ENCODE measurements around the gene TMEM178B. TPM values are rescaled to one million over a fixed set of nuclear protein-coding genes. Genes with fewer than 3 reads are reported as not detected.

Gene TMEM178B
- total RNA-seq, 1 experiment from 2014 or later = 10.9 TPM

DNA sequence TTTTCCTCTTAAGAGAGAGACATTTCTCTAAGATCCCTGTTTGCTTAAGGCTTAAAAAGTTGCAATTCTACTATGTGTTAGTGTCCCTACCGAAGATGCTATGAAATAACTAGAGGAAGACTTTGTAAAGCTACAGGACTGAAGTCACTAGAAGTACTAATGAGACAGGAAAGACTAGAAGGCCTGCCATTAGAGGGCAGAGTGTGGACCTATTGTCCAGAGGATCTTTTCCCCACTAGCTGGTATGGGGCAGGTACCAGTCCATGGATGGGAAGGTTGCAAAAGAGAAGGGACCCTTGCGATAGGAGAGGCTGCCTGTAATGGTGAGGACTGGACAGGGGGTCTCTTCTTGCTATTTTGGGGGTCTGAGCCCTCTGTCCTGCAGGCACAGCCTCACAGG, 178.1 kb downstream of the TMEM178B start:
- no peak for DNase-seq (ENCODE audit: extremely low read depth, low read depth)

DNA sequence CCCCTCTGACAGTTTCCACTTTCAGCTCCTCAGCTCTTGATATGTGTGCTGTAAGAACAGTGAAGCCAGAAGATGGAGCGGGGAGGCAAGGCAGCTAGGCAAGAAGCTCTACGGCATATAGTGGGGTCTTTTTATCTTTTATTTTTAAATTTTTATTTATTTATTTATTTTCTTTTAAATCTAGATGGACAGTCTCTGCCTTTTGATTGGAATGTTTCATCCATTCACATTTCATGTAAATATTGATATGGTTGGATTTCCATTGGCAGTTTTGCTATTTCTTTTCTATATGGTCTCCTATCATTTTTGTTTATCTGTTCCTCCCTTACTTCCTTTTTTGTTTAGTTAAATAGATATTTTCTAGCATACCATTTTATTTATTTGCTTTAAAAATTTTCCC, 183.7 kb downstream of the TMEM178B start:
- DNase-seq (ENCODE audit: extremely low read depth, low read depth) = no peak

DNA sequence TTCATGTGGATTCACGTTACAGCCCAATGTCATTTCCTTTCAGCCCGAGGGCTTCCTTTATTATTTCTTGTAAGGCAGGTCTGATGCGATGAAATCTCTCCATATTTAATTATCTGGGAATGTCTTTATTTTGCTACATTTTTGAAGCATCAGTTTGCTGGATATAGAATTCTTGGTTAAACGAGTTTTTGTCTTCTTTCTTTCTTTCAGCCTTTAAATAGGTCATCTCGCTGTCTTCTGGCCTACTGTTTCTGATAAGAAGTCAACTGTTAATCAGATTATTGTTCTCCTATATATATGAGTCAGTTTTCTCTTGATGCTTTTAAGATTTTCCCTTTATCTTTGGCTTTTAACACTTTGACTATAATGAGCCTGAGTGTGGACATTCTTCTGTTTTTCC, 184.7 kb downstream of the TMEM178B start:
- no peak for DNase-seq (ENCODE audit: extremely low read depth, low read depth)

DNA sequence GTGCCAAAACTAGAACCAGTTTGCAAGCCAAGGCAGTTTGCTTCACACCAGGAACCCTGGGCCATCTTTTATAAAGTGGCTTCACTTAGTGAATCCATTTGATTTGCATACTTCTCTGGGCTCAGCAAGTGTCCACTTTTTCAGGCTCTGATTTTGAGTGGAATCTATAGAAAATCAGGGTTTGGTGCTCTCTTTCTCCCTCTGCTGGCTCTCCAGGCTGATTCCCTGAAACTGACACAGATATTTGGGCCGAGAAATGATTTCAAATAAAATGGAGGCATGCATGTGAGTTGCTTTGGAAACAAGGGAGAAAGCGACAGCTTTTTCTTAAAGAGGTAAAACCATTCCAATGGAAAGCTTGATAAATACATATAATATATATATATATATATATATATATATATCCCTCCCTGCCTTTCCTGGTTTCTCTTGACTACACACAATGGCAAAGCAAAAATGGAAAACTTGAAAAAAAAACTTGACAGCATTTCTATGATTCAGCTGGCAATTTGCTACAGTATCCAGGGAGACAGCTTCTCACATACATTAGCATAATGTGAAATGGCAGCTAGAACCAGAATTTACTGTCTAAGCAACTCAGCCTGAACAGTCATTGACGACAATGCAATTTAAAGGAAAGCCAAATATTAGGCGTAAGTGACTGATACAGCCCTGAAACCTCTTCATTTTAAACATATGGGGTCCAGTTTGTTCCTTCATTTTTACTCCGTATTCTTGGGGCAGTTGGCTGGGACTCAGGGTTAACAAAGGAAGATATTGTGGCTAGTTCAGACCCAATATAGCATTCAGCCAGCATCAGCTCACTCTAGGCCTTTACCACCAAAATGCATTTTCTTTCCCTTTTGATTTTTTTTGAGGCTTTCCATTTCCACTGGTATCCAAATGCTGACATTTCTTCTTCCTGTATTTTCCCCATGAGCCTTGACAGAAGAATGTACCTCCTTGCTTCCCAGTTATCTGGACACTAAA, 188.5 kb downstream of the TMEM178B start:
- no peak for DNase-seq (ENCODE audit: extremely low read depth, low read depth)

DNA sequence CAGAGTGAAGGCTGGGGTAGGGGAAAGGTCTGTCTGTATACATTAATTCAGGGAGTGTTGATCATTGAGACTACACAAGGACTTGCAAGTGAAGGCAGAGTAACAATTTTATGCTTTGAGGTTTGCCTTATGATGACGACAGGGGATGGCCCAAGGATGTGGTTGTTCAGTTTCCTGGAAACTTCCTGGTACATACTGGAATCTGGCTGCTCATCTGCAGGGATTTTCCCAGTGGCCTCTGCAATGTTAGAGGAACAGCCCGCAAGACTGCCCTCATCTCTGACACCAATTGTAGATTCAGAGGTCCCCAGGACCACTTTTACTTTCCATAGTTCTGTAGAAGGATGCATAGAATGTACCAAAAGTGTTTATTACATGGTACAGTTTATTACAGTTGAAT, 189.6 kb downstream of the TMEM178B start:
- DNase-seq (ENCODE audit: extremely low read depth, low read depth) = no peak

DNA sequence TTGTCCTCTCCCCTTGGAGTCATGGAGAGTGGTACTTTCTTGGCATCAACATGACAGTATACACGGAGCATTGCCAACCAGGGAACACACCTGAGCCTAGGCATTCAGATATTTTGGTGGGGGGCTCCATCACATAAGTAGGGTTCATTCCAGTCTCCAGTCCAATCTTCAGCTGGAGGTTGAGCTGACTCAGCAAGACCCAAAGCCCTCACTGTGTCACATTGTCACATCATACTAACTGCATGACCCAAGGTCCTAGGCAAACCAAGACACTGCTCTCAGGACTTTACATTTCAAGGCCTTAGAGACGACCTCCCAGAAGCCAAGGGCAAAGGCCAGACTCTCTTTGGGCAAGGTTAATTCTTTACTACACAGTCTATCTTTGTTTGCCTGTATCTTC, 190.1 kb downstream of the TMEM178B start:
- no peak for DNase-seq (ENCODE audit: extremely low read depth, low read depth)

DNA sequence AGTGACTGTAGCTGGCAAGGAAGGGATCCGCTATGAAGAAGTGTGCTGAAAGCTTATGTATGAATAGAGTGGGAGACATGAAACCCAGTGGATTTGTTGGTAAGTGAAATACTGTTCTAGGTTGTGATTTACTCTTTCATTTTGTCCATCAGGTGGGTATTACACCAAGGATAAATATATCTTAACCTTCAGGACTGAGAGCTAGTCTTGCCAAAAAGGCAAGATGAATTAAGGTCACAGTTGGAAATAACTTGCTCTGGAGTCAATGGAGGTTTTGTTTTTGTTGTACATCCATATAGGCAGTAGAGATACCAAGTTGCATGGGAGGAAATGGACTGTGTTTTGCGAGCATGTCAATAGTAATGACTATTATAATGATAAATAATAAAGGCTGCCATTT, 190.6 kb downstream of the TMEM178B start:
- no peak for DNase-seq (ENCODE audit: extremely low read depth, low read depth)

DNA sequence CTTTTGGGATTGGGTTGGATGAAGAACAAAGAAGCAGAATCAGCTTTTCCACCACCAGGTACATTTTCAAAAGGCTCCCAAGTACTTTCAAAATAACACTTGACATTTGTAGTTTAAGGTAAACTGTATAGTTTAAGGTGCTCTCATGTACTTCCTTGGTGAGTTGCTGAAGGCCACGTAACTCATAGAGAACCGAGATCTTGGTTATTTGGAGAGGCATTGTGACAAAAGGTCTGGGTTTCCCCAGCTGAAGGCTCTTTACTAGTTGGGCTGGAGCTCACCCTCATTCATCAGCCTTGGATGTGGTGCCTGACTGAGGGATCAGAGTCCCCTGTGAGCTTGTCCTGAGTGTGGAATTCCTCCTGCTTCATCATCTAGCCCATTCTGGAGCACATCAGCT, 191.8 kb downstream of the TMEM178B start:
- DNase-seq (ENCODE audit: extremely low read depth, low read depth) = no peak

DNA sequence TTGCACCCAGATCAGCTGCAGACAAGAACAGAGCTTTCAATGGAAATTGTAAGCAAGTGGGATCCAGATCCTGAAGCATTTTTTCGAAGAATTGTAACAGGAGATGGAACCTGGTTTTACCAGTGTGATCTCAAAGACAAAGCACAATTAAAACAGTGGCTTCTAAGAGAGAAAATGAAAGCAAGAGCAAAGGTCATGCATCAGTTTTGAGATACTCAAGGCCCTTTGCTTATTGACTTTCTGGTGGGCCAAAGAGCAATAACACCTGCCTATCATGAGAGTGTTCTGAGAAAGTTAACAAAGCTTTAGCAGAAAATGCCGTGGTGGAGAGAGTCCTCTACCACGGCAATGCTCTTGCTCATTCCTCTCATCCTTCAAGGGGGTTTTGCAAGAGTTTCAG, 194.8 kb downstream of the TMEM178B start:
- no peak for DNase-seq (ENCODE audit: extremely low read depth, low read depth)

DNA sequence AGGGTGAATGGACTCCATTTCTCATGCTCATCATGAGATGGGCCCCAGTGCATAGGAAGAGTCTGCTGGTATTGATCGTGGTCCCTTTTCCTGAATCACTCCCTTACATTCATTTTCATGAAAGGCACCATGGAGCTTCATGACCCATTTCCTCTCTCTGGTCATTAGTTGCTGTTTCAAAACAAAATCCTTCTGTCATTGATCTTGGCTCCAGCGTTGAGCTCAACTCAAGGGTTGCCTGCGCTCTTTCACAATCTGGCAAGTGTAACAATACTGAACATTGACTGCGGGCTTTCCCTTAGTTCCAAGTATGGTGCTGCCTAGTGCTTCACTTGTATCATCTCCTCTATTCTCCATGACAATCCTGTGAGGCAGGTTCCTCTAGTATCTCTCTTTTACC, 197.6 kb downstream of the TMEM178B start:
- DNase-seq (ENCODE audit: extremely low read depth, low read depth) = no peak

DNA sequence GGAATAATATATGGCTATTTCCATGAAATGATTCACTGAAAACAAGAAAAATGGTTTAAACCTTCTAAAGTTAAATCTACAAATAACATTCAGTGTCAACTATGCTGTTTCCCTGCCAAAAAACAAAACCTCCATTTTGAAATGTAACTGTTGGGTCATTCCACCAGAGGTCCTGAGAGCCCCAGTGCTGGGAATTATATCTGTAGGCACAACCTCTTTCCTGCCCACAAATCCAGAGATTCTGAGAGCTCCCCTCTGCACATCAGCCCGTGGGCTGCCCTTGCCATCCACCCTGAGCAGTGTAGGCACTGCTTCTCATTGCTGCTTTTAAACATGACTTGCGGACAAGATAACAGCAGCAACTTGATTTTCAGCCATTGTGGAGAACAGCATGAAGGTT, 198.6 kb downstream of the TMEM178B start:
- DNase-seq (ENCODE audit: extremely low read depth, low read depth) = no peak

DNA sequence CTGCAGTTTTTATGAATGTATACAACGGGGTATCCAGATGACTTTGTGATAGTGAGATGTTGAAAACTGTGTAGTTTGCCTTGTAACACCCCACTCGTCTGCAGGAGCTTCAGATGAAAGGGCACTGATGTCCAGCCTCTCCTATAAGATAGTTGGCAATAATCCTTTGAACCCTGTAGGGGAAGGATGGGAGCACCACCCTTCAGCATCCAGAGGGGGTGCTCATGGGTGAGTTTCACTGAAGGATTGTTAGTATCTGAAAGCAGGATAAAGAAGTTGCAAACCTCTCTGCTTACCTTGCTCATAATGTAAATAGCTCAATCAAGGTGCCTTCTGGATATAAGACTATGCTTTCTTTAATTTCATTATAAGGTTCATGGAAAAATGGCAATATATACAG, 201.5 kb downstream of the TMEM178B start:
- DNase-seq (ENCODE audit: extremely low read depth, low read depth) = no peak

DNA sequence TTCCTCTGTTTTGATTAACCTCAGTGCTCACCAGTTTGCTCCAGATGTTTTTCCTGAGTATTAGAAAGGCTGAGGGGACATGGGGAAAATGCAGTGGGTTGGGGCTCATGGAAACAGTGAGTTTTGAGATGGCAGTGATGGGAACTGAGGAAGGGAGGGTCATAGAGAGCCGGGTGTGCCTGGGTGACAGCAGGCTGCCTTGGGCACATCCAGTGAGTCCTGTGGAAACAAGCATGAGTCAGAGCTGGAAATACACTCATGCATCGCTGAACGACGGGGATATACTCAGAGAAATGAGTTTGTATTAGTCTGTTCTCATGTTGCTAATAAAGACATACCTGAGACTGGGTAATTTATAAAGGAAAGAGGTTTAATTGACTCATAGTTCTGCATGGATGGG, 202.2 kb downstream of the TMEM178B start:
- no peak for DNase-seq (ENCODE audit: extremely low read depth, low read depth)

DNA sequence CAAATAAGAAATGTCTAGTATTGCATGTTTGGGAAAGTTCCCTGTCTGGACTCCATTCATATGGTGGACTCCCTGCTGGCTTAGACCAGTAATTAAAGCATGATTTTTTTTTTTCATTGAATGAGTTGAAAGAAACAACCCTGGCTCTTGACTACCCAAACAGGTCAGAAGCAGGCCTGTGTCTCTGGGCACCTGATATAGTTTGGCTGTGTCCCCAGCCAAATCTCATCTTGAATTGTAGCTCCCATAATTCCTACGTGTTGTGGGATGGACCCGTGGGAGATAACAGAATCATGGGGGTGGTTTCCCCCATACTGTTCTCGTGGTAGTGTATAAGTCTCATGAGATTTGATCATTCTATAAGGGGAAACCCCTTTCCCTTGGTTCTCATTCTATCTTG, 206.2 kb downstream of the TMEM178B start:
- DNase-seq (ENCODE audit: extremely low read depth, low read depth) = no peak

DNA sequence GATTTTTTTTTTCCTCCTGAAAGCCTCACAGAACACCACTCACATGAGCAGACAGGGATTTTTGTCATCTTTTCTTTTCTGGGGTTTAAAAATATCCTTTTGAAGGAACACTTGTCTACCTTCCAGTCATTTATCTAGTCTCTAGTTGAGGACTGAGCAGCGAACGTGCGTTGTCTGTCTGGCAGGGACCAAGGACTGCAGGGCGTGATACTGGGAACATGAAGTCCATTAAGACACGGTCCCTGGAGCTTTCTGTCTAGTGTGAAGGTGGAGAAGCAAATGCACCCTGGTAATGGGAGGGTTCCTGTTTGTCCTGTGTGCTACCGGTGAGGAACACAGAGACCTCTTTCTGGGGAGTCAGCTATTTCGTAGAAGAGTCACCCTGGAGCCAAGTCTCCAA, 207.4 kb downstream of the TMEM178B start:
- DNase-seq (ENCODE audit: extremely low read depth, low read depth) = no peak

DNA sequence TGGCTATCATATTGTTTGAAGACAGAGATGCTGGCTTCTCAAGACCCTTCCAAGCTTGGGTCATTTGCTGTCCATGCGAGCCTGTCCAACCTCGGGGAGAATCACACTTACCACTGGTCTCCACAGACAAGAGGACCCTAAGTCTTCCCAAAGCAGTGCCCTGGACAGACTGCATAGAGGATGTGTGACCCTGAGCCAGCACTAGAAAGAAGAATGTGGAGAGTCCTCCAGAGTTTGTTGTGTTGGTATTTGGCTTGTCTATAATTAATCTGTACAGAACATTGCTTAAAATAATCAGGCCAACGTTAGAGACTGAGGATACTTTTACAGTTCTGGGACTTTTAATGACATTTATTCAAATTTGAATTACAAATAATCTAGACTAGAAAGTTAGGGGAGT, 212.7 kb downstream of the TMEM178B start:
- no peak for DNase-seq (ENCODE audit: extremely low read depth, low read depth)

DNA sequence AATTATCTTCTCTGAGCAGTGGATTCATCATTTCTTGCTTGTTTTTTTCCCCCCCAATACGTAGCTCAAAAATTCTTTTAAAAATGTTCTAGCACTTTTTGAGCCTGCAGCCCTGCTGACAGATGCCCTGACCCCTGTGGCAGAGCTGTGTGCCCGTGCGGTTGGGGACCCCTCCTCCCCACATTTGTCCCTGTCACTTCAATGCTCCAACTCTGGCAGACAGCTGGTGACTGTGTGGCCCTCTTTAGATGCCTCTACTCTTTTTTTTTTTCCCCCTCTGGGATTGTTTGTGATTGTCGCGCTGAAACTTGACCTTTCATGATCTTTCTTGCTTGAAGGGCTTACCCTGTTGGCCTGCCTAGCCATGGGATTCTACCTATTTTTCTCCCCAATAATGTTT, 214.1 kb downstream of the TMEM178B start:
- DNase-seq (ENCODE audit: extremely low read depth, low read depth) = no peak

DNA sequence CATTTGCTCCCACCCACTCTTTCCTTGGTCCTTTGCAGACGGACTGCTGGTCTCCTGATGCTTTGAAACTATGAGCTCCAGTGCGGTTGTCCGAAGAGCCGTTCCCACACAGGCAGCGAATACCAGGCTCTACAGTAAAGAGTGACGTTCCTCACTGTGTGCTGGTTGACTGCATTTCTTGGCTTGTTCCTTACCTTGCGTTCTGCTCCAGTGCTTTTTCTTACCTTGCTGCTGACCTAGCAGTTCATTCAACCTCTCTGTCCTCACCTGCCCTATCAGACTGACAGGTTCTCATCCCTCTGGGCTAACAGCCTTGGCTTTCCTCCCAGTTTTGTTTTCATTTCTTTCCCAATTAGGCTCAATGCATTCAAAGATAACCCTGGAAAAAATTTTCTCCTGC, 214.8 kb downstream of the TMEM178B start:
- DNase-seq (ENCODE audit: extremely low read depth, low read depth) = no peak

DNA sequence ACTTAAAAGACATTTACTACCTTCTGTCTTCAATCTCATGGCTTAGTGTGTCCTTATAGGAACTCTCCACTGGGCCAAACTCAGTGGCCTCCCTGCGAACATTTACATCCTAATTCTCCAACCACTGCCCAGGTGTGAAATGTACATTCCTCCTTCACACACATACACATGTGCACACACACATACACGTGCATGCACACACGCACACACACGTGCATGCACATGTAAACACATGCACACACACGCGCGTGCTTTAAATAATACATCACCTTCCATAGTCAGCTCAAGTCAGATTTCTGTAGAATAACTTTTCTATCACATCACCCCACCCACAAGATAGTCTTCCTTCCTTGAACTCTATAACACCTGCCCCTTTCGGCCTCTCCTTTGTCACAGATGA, 216.5 kb downstream of the TMEM178B start:
- DNase-seq (ENCODE audit: extremely low read depth, low read depth) = no peak

DNA sequence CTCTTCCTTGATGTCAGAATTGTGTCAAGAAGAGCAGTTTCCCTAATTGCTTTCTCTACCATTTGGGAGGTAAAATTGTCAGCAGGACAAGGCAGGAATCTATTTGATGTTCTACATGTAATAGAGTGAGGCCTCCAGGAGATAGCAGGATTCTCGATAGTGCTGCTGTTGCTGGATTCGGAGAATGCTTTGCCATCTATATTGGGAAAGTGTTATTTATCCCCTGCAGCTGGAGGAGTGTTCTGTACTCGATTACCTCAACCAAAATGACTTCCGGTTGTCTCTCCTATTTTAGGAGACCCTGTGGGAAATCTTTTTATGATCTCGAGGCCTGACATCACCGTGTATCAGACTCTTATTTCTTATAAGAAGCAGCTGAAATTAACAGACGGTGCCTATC, 217.1 kb downstream of the TMEM178B start:
- DNase-seq (ENCODE audit: extremely low read depth, low read depth) = no peak

DNA sequence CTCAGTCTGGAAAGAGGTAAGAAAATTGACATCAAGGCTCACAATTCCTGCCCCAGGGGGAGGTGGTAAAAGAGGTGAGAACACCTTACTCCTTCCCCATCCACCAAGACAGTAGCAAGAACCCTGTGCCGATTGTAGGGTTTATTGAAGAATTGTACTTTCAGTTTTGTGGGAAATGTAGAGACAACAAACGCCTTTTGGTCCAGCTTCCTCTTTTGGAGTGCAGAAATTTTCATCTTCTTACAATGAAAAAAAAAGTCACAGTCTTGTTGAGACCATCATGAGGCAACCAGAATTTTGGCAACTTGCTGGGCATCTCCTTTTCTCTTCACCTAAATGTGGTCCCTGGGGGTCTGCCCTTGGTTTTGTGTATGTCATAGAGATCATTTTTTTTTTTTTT, 217.7 kb downstream of the TMEM178B start:
- no peak for DNase-seq (ENCODE audit: extremely low read depth, low read depth)

DNA sequence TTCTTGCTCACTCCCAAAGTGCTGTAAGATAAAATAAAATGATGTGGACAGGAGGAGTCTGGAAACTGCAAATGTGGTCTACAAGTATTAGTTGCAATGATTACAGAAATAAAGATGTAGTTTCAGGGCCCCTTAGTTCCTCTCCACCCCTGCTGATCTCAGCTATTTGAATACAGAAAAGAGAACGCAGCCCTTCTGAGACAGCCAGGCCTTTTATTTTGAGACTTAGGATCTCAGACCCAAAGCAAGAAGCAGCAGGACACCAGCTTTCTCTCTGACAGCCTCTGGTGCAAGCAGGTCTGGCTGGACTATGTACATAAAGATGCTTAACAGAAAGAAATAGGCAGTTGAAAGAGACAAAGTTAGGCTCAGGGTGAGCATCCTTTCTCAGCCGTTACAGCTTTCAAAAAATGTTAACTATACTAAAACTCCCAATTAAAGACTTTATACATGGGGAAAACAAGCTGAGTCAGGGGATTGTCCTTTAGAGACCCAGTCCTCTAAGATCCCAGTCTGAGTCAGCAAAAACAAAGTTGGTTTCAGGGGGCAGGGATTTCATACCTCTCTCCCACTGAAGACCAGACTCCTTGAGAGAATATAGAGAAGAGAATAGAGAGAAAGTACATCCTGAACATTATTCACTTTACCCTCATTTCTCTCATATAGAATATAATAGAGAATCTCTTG, 220.4 kb downstream of the TMEM178B start:
- no peak for DNase-seq (ENCODE audit: extremely low read depth, low read depth)

All from NCI-H460 (cell line).